Karpas-422 (cell line): Measurements from ENCODE around the gene TAF1A. TPM values are rescaled to one million over a fixed set of nuclear protein-coding genes. Genes with fewer than 3 reads are reported as not detected.

Experiments
- DNase-seq: peaks from one replicate; pipeline ENCODE4 v3.0.0-alpha.2; 2015
- H2AFZ ChIP-seq: fragments of 200-600 bp; sonication (generic); 2 replicates; pipeline ENCODE4 v1.6.1; 2014; ENCODE audit warnings: antibody characterized with exemption, low read length, mixed read lengths
- H3K27ac ChIP-seq: fragments of 200-600 bp; sonication (generic); 2 replicates; pipeline ENCODE4 v1.5.1; 2014; ENCODE audit warnings: mild to moderate bottlenecking, low read length, moderate library complexity
- H3K27me3 ChIP-seq: fragments of 200-600 bp; sonication (generic); 2 replicates; pipeline ENCODE4 v1.6.1; 2014; ENCODE audit warnings: low read length, mixed read lengths
- H3K36me3 ChIP-seq: fragments of 200-600 bp; sonication (generic); 2 replicates; pipeline ENCODE4 v1.6.1; 2014; ENCODE audit warnings: low read length, mixed read lengths; ENCODE audit not compliant: insufficient read depth
- H3K4me1 ChIP-seq: fragments of 200-600 bp; sonication (generic); 2 replicates; pipeline ENCODE4 v1.6.1; 2014; ENCODE audit warnings: mild to moderate bottlenecking, low read length, mixed read lengths
- H3K4me2 ChIP-seq: fragments of 200-600 bp; sonication (generic); 2 replicates; pipeline ENCODE4 v1.6.1; 2014; ENCODE audit warnings: low read length, low read depth, mild to moderate bottlenecking; ENCODE audit not compliant: poor library complexity, severe bottlenecking
- H3K4me3 ChIP-seq: fragments of 200-600 bp; sonication (generic); 2 replicates; pipeline ENCODE4 v1.5.1; 2014; ENCODE audit warnings: mild to moderate bottlenecking, antibody characterized with exemption, low read length, mixed read lengths
- H3K79me2 ChIP-seq: fragments of 200-600 bp; sonication (generic); 2 replicates; pipeline ENCODE4 v1.6.1; 2014; ENCODE audit warnings: mild to moderate bottlenecking, low read length, mixed read lengths
- H3K9ac ChIP-seq: fragments of 200-600 bp; sonication (generic); 2 replicates; pipeline ENCODE4 v1.6.0; 2014; ENCODE audit warnings: low read length
- H3K9me2 ChIP-seq: fragments of 200-600 bp; sonication (generic), shearing (Covaris generic); replicated peaks from 2 replicates; pipeline ENCODE4 v1.6.0; 2014; ENCODE audit warnings: mild to moderate bottlenecking, low read length, moderate library complexity; ENCODE audit not compliant: insufficient read depth
- H3K9me3 ChIP-seq: fragments of 300-700, 200-600 bp; sonication (generic); 2 replicates; pipeline ENCODE4 v1.6.1; 2014; ENCODE audit warnings: low read length, mixed read lengths
- H4K20me1 ChIP-seq: fragments of 200-600 bp; sonication (generic); 2 replicates; pipeline ENCODE4 v1.6.1; 2014; ENCODE audit warnings: mild to moderate bottlenecking, antibody characterized with exemption, low read length, low read depth; ENCODE audit not compliant: insufficient read depth
- total RNA-seq: library from RNA; depleted of rRNA; stranded (reverse); fragments of >200 nt; shearing (Covaris generic); gene quantifications from 2 replicates; pipeline ENCODE4 v1.2.3, GENCODE V29; 2014; ENCODE audit warnings: low replicate concordance

TAF1A gene
- total RNA-seq, 1 experiment from 2014 or later: 32.5 TPM

DNA sequence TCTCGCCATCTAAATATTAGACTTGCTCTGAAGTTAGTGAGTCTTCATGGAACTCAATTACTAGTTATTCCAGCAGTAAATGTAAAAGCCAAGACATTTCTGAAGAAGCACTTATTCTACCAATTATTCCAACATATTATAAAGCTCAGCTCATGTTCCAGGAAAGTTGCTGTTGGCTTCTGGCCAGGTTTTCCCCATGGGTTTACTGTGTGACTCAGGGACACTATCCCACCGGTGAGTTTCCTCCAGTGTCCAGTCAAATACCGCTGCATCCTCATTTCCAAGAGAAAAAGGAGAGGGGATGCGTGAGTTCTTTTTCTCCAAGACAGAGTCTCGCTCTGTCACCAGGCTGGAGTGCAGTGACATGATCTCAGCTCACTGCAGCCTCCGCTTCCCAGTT lies 32.6 kb downstream of the TAF1A start:
- DNase-seq: no peak
- Histone ChIP-seq H4K20me1 (no peaks in the 10 kb centered on the region), H3K27ac (no peak overlapping the region), H3K27me3 (no peaks in the 10 kb centered on the region), H2AFZ (no peak overlapping the region), H3K9me2 (no peaks in the 10 kb centered on the region; the same call in 1 of the 2 replicates), H3K4me2 (no peak overlapping the region), H3K9ac (no peak overlapping the region), H3K36me3 (peaks cover 47% of the 10 kb centered on the region; the same call in 1 of the 2 replicates), H3K79me2 (no peaks in the 10 kb centered on the region; the same call in 1 of the 2 replicates), H3K4me1 (no peaks in the 10 kb centered on the region), H3K4me3 (no peak overlapping the region), H3K9me3 (no peaks in the 10 kb centered on the region)

DNA sequence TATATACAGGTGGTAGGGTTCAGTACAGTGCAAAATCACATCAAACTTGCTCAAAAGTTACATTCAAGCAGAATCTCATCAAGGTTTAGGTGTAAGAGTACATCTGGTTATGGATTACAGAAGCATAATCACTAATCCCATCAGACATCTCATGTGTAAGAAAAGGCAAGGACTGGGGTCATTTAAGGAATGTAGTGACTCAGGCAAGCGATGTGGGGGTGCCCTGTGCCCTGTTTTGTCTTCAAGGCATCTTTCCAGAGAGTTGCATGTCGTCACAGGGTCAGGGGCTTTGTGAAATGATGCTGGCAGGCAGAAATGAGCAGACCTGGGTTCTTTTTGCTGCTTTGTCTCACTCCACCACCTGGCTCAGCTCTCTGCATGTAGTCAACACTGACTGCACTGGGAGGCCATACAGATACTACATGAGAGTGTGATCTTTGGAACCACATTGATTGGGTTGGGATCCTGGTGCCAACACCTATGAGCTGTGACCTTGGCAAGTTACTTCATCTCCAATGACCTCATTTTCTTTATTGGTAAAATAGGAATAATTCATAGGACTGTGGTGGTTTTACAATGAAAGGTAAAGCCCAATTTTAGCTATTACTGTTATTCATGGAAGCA lies 33.6 kb downstream of the TAF1A start:
- Histone ChIP-seq H3K9me2 (no peaks in the 10 kb centered on the region), H2AFZ (no peak overlapping the region), H3K27me3 (no peaks in the 10 kb centered on the region), H4K20me1 (no peaks in the 10 kb centered on the region), H3K9ac (no peak overlapping the region), H3K4me2 (no peak overlapping the region), H3K79me2 (no peaks in the 10 kb centered on the region), H3K4me3 (no peak overlapping the region), H3K27ac (no peak overlapping the region), H3K9me3 (no peaks in the 10 kb centered on the region), H3K4me1 (no peaks in the 10 kb centered on the region), H3K36me3 (peaks cover 38% of the 10 kb centered on the region; the same call in 1 of the 2 replicates)
- DNase-seq: no peak

DNA sequence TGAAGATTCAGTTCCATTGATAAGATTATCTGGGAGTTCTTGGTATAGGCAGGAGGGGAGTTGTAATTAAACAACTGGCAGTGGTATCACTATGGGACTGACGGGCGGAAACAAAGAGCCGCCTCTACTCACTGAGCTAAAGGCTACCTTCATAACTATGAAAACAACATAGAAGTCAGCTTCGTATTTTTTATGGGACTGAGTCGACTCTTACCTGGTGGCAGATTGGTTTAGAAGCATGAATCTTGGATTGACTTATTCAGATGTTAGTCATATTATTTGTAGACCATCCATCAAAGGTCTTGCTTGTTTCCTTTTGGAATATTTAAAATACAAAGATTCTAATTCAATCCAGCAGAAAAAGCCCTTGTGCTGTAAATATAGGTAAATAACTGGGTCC lies 35.6 kb downstream of the TAF1A start:
- DNase-seq: no peak
- Histone ChIP-seq H3K27me3 (no peaks in the 10 kb centered on the region), H4K20me1 (no peaks in the 10 kb centered on the region), H3K79me2 (no peaks in the 10 kb centered on the region), H3K9me3 (no peaks in the 10 kb centered on the region), H3K4me1 (no peaks in the 10 kb centered on the region), H3K9ac (no peak overlapping the region), H3K9me2 (no peaks in the 10 kb centered on the region), H2AFZ (no peak overlapping the region), H3K27ac (no peak overlapping the region), H3K4me2 (no peak overlapping the region), H3K36me3 (peaks cover 23% of the 10 kb centered on the region; the same call in 1 of the 2 replicates), H3K4me3 (no peak overlapping the region)

DNA sequence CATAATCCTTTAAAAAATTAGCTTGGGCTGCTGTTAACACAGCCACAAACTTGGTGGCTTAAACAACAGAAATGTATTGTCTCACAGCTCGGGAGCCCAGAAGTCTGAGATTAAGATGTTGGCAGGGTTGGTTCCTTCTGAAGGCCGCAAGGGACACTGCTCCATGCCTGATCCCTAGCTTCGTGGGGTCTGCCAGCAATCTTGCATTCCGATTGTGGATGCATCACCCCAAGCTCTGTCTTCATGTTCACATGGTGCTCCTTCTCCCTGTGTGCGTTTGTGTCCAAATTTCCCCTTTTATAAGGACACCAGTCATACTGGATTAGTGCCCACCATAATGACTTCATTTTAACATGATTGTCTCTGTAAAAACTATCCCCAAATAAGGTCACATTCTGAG lies 36.9 kb downstream of the TAF1A start:
- no peaks in the 10 kb centered on the region for H4K20me1 ChIP-seq
- H3K4me3 ChIP-seq: no peak overlapping the region
- H3K36me3 ChIP-seq: peaks cover 15% of the 10 kb centered on the region; the same call in 1 of the 2 replicates
- no peak overlapping the region for H2AFZ ChIP-seq
- no peaks in the 10 kb centered on the region for H3K9me2 ChIP-seq
- H3K79me2 ChIP-seq: no peaks in the 10 kb centered on the region
- DNase-seq: no peak
- H3K4me1 ChIP-seq: no peaks in the 10 kb centered on the region
- H3K9ac ChIP-seq: no peak overlapping the region
- no peak overlapping the region for H3K4me2 ChIP-seq
- no peaks in the 10 kb centered on the region for H3K9me3 ChIP-seq
- H3K27ac ChIP-seq: no peak overlapping the region
- H3K27me3 ChIP-seq: no peaks in the 10 kb centered on the region

DNA sequence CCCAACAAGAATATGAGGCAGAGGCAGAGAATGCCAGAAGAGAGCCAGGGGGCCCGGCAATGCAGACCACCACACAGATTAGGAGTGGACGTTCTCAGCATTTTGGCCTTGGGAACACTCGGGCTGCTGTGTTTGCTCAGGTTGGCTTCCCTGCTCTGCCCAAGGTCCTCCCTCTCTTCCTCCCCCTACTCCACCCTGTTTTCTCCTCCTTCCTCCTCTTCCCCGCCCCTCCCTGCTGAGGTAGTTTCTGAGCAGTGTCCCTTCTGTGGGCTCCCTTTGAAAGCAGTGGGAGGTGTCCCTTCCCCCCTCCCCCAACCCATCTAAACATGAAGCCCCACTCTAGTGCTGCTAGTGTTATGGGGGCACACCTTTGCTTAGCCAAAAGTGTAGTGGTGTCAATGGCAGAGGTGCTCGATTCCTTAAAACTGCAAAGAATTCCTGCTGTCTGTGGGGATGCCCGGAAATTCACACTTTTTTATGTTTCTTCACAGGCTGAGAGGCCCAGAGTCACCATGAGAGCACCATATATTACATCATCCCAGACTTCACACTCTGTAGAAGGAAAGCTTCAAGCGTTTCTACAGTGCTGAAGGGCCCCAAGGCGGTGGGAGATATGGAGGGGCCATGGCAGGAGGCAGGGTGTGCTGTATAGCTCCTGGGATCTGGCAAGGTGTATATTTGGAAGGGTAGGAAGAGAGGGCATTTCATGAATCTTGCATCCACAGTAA lies 41.6 kb downstream of the TAF1A start, which contains the start of gene HHIPL2:
HHIPL2 (minus strand) TSS at position 161 of the 728 bp plus-strand sequence; CDS start at position 101, 60 bp downstream.
- Histone ChIP-seq H3K36me3 (no peaks in the 10 kb centered on the region), H3K9ac (no peak within 1 kb of the TSS), H3K9me3 (no peaks in the 10 kb centered on the region), H2AFZ (no peak within 1 kb of the TSS), H3K9me2 (no peaks in the 10 kb centered on the region), H3K79me2 (no peaks in the 10 kb centered on the region), H3K27ac (no peak within 1 kb of the TSS), H3K27me3 (no peaks in the 10 kb centered on the region), H4K20me1 (no peaks in the 10 kb centered on the region), H3K4me2 (no peak within 1 kb of the TSS), H3K4me1 (no peaks in the 10 kb centered on the region), H3K4me3 (no peak within 1 kb of the TSS)
- DNase-seq: no peak

DNA sequence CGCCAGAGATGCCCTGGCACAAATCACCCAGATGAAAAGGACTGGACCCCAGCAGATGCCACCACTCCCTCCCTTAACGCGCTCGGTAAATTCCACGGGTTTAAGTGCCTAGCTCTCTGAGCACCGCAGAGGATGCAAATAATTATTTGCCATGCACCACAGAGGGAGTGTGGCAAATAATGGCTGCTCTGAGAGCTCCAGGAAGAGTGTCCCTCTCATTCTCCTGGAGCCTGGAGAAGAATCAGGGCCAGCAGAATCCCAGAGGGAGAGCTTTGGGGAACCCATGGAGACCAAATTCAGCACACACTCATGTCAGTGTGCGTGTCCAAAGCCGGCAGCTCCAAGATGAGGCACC lies 42.5 kb downstream of the TAF1A start:
- DNase-seq: no peak
- no peaks in the 10 kb centered on the region for H3K79me2 ChIP-seq
- H3K9me2 ChIP-seq: no peaks in the 10 kb centered on the region
- H3K4me2 ChIP-seq: no peak overlapping the region
- H2AFZ ChIP-seq: no peak overlapping the region
- H3K9me3 ChIP-seq: no peaks in the 10 kb centered on the region
- no peaks in the 10 kb centered on the region for H3K36me3 ChIP-seq
- H4K20me1 ChIP-seq: no peaks in the 10 kb centered on the region
- no peaks in the 10 kb centered on the region for H3K27me3 ChIP-seq
- H3K4me3 ChIP-seq: no peak overlapping the region
- H3K27ac ChIP-seq: no peak overlapping the region
- H3K4me1 ChIP-seq: no peaks in the 10 kb centered on the region
- no peak overlapping the region for H3K9ac ChIP-seq

DNA sequence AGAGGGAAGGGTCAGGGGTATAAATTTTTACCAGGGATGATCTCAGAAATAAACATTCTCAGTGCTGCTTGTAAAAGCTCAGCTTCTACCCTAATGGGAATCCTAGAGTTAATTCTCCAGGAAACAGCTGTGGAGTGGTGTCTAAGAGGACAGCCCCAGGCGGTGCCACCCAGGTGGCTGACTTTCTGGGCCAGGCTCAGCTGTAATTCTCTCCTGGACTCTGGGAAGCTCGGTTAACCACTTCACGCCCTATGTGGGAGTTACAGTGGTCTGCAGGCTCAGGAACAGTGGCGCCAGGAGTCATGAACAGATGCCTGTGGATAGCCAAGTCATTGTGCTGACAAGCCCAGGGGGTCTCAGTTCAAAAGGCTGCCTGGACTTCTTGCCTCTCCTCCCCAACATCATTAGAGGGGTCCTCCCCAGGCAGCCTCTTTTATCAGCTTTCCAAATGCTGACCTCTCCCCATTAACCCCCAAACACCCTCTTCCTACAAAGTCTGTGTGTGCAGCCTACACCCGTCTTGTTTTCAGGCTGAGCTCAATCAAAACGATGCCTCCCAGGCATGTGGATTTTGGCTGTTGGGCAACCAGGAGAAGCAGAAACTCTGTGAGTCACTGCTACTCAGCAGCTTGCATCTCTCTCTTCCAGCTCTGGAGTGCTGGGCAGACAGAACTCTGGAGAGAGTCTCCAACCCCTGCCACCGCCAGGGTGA lies 43.0 kb downstream of the TAF1A start:
- Histone ChIP-seq H3K4me1 (no peaks in the 10 kb centered on the region), H3K9me2 (no peaks in the 10 kb centered on the region), H3K27ac (no peak overlapping the region), H2AFZ (no peak overlapping the region), H3K36me3 (no peaks in the 10 kb centered on the region), H3K4me3 (no peak overlapping the region), H4K20me1 (no peaks in the 10 kb centered on the region), H3K9me3 (no peaks in the 10 kb centered on the region), H3K9ac (no peak overlapping the region), H3K4me2 (no peak overlapping the region), H3K79me2 (no peaks in the 10 kb centered on the region), H3K27me3 (no peaks in the 10 kb centered on the region)
- DNase-seq: no peak

DNA sequence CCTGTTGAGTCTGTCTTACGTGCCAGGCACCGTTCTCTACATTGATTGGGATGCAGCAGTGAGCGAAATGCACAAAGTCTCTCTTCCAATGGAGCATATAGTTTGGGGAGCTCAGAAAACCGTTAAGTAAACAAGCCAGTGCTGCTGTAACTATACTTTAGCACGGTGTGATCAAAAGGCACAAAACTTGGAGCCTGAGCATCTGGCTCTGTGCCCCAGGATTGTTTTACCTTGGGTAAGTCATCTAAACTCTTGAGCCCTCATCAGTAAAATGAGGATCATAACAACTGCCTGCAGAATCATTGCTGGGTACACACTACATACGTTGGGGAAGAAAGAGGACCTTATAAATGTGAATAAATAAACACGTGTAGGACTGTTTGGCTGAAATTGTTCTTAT lies 43.6 kb downstream of the TAF1A start:
- Histone ChIP-seq H3K27me3 (no peaks in the 10 kb centered on the region), H3K4me1 (no peaks in the 10 kb centered on the region), H3K27ac (no peak overlapping the region), H3K36me3 (no peaks in the 10 kb centered on the region), H4K20me1 (no peaks in the 10 kb centered on the region), H3K9me3 (no peaks in the 10 kb centered on the region), H3K79me2 (no peaks in the 10 kb centered on the region), H2AFZ (no peak overlapping the region), H3K9ac (no peak overlapping the region), H3K4me2 (no peak overlapping the region), H3K9me2 (no peaks in the 10 kb centered on the region), H3K4me3 (no peak overlapping the region)
- DNase-seq: no peak
